CD4-positive, alpha-beta T cell treated with Interleukin-4 for 4 hours (primary cell): ENCODE data around the gene VSTM1.
"Not testable (repeated sequence)": the region's sequence is repeated elsewhere in the genome, so short reads cannot be mapped to it uniquely, and the experiment has no call there.

Source experiments
- DNase-seq: peaks from one replicate; pipeline ENCODE4 v3.0.0-alpha.2; 2020

VSTM1 gene

DNA sequence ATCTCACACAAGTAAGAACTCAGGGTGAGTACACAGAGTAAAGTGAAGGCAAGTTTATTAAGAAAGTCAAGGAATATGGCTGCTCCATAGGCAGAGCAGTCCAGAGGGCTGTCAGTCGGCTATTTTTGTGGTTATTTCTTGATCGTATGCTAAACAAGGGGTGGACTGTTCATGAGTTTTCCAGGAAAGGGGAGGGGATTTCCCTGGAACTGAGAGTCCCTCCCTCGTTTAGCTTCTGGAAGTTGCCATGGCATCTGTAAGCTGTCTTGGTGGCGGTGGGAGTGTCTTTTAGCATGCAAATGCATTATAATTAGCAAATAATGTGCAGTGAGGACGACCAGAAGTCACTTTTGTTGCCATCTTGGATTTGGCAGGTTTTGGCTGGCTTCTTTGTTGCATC is 5.8 kb upstream of the VSTM1 start:
- DNase-seq = no peak

DNA sequence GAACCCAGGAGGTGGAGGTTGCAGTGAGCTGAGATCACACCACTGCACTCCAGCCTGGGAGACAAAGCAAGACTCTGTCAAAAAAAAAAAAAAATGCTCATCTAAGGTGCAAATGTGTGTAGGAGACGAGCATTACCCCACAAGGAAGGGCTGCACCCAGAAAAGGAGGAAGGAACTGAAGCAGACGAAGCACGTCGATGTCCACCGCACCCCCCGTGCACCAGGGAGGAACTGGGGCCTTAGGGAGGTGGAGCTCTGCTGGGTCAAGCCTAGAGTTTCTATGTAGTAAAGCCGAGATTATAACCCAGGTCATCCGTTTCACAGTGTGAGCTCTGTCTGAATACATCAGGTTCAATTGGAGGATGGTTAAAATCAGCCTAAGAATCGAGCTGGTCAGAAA is 1.1 kb downstream of the VSTM1 start:
- no peak for DNase-seq

DNA sequence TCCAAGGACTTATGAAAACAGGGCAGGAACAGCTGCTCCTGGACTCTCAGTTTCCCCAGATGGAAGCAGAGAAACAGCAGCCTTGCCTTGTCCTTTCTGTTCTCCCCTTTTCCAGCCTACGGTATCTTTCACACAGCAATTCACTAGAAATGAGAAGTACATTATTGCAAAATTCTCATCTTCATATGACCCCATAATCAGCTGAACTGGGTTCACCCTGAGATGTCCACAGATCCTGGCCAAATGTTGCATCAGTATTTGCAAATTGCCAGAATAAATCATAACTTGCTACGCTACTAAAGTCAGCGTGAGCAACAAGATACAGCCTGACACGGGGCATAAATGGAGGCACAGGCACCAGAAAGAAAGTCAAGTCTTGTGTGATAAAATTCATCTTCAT is 16.1 kb downstream of the VSTM1 start:
- DNase-seq = no peak

DNA sequence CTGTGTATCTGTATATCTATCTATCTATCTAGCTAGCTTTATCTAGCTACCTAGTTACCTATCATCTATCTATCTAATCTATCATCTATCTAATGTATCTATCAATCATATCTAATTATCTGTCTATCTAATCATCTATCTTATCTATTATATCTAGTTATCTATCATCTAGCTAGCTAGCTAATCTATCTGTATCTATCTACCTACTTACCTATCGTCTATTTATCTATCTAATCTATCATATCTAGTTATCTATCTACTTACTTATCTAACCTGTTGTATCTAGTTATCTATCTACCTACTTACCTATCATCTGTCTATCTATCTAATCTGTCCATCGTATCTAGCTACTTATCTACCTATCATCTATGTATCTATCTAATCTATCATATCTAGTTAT is 17.9 kb downstream of the VSTM1 start:
- no peak for DNase-seq

DNA sequence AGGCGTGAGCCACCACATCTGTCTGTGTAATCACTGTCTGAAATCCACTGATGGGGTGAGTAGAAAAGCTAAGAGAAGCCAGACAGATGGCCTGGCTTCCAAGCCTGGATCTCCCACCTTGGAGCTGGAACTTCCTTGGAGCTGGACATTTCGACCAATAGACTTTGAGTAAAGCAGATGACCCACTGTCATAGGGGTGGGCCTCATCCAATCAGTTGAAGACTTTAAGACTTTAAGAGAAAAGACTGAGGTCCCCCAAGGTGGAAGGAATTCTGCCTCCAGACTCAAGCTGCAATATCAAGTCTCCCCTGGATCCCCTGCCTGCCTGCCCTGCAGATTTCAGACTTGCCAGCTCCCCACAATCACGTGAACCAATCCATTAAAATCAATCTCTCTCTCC is 20.7 kb downstream of the VSTM1 start:
- DNase-seq = no peak

DNA sequence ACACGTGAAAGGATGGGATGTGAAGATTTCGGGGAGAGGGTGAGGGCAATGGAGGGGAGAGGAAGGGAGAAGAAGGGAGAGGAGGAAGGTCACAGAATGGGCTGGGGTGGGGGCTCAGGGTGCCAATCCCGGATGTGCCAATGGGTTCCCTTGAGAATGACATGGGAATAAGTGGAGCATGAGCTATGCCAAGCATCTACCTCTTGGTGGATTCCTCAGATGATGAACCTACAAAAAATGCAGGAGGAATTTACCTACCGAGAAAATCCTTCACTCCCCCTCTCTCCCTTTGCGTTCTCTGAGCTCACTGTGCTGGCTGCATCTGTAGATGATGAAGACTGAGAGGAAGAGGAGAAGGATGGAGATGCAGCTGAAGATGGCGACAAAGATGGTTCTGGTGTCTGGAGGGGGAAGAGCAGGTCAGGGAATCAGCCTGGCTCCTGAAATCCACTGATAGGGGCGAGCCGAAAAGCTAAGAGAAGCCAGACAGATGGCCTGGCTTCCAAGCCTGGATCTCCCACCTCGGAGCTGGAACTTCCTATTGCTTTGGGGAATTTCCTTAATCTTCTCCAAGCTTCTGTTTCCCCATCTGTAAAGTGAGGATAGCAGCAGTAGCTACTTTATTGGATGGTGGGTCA is 21.6 kb downstream of the VSTM1 start:
- DNase-seq = no peak

DNA sequence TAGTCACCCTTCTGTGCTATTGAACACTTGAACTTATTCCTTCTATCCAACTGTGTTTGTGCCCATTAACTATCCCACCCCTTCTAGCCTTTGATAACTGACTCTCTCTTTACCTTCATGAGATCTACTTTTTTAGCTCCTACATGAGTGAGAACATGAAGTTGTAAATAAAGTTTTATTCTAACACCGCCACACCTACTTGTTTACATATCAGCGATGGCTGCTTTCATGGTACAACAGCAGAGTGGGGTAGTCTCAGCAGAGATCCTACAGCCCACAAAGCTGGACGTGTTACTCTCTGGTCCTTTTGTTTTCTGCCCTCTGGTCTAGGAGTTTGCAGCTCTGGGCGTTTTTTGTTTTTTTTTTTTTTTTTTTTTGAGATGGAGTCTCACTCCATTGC is 23.7 kb downstream of the VSTM1 start:
- no peak for DNase-seq

DNA sequence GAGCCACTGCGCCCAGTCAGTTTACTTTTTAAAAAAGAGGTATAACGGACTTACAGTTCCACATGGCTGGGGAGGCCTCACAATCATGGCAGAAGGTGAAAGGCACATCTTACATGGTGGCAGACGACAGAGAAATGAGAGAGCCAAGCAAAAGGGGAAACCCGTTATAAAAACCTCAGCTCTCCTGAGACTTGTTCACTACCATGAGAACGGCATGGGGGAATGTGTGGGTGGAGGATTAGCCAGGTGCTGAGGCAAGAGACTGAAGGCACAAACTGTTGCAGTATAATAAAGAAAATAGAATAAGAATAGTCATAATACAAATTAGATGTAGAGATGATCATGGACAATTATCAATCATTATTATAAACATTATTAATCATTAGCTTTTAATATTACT is 27.2 kb downstream of the VSTM1 start:
- DNase-seq = not testable (repeated sequence)

DNA sequence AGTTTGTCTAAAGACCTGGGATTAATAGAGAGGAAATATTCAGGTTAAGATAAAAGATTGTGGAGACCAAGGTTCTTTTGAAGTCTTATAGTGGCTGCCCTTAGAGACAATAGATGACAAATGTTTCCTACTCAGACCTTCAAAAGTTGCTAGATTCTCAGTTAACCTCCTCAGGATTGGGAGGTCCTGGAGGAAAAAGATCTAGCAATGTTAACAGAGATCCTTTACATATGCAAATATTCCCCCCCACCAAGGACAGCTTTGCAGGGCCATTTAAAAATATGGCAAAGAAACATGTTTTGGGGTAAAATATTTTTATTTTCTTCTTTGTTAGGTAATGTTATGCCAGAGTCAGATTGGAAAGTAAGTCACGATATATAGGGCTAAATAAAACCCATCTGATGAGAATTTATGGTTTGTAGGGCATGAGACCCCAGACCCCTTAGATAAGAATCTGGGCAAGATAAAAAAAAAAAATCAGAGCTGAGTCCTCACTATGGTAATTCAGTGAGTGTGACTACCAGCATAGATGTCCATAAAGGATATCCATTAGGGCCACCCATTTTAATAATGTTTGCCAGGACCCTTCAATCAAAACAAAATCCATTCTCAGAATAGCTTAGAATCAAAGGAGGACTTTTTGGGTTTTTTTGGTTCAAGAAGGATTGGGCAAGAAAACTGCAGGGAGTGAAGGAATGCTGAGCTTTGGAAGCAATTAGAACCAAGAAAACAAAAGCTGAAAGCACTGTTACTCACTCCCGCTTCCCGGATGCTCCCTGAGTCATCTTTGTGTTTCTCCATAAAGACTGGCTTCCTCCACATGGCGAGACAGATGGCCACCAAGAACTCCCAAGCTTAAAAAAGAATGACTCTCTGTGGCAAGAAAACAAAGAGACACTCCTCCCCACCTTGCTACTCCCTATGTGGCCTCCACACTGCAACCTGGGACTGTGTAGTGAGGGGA is 28.2 kb downstream of the VSTM1 start:
- no peak for DNase-seq

DNA sequence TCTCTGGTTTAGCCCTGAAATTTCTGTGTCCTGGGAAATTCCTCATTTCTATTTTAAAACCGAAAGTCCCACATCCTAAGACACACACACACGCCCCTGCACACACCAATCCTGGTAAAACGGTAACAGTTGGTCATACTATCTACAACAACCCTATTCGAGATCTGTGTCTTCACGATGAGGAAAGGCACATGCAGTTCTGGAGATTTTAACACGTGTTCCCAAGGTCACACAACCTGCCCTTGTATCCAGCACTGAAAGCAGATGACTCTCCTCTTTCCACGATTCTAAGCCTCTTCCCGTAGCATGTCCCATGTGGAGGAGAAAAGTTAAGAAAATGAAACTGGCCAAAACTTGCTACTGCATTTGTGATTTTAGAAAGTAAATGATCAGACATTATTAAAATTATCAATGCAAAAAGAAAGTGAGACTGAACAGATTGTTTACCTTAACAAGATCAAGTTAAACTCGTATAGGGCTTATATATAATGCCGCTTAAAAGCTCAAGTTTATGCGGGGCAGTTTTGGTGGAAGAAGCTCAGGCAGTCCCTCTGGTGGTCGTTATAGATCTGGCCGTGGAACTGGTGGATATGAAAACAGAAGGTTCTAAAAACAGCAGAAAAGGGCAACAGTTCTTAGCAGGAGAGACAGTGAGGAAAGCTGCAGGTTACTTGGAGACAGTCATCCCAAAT is 32.7 kb downstream of the VSTM1 start:
- DNase-seq = no peak

DNA sequence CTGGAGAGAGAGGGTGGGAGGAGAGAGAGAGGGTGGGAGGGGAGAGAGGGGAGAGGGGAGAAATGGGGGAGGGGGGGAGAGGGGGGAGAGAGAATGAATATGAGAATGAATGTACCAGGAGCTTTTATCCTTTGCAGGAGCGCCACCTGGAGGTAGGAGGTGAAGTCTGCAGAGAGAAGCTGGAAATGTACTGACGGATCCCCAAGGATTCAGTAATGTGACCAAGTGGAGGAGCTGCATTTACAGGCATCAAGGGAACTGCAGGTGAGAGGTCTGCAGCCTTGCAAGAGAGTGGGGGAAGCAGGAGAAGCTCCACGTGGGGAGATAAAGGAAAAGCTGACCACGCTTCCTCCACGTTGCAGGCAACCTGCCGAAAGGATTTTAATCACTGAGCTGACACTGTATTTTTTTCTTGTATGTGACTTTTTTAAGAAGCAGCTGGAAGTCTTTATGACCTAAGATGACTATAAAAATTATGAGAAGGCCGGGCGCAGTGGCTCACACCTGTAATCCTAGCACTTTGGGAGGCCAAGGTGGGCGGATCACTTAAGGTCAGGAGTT is 33.7 kb downstream of the VSTM1 start:
- peak; percentile 48 for DNase-seq

DNA sequence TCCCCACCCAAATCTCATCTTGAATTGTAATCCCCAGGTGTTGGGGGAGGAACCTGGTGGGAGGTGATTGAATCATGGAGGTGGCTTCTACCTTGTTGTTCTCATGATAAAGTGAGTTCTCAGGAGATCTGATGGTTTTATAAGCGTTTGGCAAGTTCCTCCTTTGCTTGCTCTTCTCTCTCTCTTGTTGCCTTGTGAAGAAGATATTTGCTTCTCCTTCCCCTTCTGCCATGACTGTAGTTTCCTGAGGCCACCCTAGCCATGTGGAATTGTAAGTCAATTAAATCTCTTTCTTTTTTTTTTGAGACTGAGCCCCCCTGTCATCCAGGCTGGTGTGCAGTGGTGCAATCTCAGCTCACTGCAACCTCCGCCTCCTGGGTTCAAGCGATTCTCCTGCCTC is 34.4 kb downstream of the VSTM1 start:
- DNase-seq = no peak

DNA sequence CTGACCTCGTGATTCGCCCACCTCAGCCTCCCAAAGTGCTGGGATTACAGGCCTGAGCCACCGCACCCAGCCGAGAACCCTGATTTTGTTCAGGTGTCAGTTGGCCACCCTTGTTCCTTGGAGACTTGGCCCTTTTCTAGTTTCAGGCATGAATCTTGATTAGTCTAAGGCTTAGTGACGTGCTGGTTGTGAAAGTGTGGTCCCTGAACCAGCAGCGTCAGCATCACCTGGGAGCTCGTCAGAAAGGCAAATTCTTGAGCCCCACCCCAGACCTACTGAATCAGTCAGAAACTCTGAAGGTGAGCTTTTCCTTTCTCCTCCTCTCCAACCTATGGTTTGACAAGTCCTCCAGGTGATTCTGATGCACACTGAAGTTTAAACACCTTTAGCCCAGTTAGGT is 37.0 kb downstream of the VSTM1 start:
- DNase-seq = no peak

DNA sequence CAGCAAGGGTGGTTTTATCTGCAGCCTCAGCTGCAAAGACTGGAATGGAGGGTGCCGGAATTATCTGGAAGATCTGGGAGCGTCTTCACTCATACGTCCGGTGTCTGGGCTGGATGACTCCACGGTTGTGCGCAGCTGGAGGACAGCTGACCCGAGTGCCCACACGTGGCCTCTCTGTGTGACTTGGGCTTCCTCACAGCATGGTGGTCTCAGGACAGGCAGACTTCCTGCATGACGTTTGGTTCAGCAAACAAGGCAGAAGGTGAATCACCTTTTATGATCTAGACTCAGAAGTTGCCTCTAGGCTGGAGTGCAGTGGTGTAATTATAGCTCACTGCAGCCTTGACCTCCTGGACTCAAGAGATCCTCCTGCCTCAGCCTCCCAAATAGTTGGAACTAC is 39.0 kb downstream of the VSTM1 start:
- DNase-seq = no peak

DNA sequence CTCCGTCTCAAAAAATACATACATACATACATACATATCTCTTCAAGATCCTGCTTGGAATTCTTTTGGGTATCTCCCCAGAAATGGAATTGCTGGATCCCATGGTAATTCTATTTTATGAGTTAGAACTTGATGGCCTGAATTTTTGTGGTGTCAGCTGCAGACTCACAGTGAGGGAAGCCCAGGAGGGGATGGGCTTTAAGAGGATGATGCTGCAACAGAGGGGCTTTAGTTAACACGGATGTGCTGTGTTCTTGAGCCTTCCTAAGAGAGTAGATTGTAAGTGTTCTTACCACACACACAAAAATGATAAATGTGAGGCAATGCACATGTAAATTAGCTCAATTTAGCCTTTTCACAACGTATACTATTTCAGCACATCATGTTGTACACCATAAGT is 40.5 kb downstream of the VSTM1 start:
- DNase-seq = no peak

DNA sequence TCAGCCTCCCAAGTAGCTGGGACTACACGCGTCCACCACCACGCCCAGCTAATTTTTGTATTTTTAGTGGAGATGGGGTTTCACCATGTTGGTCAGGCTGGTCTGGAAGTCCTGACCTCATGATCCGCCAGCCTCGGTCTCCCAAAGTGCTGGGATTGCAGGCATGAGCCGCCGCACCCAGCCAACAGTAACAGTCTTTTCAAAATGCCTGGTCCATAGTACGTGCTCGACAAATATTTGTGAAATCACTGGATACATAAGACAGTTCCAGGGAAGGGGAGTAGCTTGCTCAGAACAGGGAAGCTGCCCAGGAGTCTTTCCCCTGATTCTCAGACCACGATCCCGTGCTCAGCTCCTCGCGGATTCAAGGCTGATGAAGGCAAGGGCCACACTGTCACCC is 41.8 kb downstream of the VSTM1 start:
- no peak for DNase-seq

DNA sequence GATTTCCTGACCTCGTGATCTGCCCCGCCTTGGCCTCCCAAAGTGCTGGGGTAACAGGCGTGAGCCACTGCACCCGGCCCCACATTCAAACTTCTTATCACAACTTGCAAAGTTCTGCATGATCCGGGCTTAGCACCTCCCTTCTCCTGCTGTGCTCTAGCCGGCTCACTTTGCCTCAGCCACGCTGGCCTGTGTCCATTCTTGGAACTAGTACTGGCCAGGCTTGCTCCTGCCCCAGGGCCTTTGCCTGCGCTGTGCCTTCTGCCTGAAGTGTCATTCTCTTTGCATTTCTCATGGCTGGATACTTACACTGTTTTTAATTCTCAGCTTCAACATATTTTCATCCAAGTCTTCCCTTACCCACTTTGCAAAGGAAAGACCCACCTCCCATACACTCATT is 42.3 kb downstream of the VSTM1 start:
- no peak for DNase-seq

DNA sequence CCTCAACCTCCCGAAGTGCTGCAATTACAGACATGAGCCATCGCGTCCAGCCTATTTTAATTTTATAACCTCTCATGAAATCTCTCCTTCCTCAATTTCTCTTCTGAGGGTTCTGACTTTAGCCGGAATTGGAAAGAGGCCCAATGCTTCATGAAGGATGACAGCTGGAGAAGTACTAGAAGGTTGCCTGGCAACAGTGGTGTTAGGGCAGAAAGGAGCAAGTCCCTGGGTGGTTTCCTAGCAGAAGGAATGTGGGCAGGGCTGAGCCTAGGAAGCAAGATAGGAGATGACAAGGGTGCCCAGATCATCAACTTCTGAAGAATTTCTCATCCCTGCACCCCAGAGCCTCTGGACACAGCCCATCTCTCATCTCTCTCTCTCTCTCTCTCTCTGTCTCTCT is 46.4 kb downstream of the VSTM1 start:
- DNase-seq = no peak

DNA sequence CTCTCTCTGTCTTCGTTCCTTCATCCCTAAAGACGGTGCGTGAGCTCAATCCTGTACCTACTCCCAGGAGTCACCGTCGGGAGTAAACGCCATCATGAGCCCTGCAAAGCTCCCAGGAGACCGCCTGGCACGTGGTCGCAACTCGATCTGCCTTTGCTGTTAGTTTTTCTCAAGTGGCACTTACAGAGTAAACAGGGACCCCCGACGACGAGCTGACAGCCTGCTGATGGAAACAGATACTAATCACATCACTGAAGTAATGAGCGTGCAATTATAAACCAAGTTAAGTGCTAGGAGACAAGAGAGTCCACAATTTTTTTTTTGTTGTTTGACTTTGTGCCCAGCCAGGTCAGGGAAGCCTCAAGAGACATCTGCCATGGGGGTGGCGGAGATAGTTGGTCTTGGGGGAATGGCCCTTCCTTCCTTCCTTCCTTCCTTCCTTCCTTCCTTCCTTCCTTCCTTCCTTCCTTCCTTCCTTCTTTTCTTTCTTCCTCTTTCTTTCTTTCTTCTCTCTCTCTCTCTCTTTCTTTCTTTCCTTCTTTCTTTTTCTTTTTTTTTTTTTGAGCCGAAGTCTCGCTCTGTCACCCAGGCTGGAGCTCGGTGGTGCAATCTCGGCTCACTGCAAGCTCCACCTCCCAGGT is 48.7 kb downstream of the VSTM1 start:
- no peak for DNase-seq

DNA sequence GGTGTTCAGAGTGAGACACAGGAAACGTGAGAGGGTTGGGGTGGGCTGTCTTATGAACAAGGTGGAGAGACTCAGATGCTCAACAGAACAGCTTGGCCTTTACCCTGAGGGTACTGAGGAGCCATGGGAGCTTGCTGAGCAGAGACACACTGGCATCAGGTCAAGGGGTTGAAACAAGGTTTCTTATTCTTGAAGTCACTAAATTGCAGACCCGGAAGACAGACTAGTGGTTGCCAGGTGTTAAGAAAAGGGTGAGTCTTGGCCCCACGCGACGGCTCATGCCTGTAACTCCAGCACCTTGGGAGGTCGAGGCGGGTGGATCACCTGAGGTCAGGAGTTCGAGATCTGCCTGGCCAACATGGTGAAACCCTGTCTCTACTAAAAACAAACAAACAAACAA is 49.8 kb downstream of the VSTM1 start:
- no peak for DNase-seq

DNA sequence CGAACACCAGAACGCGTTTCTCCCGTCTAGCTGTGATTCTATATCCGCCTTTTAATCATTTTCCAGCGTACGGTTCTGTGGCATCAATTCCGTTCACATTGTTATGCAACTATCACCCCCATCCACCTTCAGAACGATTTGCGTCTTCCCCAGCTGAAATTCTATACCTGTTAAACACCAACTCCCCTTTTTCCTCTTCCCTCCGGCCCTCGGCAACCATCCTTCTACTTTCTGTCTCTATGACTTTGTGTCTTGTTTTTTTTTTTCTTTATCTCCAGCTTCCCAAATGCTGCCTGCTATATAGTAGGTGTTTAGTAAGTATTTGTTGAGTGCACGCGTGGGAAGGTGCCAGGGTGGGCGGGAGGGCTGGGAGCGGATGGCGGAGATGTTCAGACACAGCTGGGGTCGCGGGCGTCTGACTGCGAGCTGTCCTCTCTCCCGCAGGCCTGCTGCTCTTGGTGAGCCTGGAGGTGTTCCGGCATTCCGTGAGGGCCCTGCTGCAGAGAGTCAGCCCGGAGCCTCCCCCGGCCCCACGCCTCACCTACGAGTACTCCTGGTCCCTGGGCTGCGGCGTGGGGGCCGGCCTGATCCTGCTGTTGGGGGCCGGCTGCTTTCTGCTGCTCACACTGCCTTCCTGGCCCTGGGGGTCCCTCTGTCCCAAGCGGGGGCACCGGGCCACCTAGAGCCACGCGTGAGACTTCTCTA is 52.0 kb downstream of the VSTM1 start:
- no peak for DNase-seq

DNA sequence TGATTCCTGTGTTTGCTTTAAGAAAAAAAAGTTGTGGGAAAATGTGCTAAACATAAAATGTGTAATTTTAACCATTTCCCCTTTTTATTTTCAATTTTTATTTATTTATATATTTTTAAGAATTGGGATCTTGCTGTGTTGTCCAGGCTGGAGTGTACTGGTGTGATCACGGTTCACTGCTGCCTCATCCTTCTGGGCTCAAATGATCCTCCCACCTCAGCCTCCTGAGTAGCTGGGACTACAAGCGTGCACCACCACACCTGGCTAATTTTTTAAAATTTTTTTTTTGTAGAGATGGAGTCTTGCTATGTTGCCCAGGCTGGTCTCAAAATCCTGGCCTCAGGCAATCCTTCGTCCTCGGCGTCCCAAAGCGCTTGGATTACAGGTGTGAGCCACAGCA is 53.2 kb downstream of the VSTM1 start:
- DNase-seq = no peak
